Measurements from ENCODE around the gene ZFP62. TPM values are rescaled to one million over a fixed set of nuclear protein-coding genes. Genes with fewer than 3 reads are reported as not detected.
A peak's percentile ranks its signal among the peaks of the same experiment; 100 is the strongest.

The ZFP62 gene
- total RNA-seq, 6 donors from 2014 or later = 19.6 to 41.2 (median 26.1) TPM

DNA sequence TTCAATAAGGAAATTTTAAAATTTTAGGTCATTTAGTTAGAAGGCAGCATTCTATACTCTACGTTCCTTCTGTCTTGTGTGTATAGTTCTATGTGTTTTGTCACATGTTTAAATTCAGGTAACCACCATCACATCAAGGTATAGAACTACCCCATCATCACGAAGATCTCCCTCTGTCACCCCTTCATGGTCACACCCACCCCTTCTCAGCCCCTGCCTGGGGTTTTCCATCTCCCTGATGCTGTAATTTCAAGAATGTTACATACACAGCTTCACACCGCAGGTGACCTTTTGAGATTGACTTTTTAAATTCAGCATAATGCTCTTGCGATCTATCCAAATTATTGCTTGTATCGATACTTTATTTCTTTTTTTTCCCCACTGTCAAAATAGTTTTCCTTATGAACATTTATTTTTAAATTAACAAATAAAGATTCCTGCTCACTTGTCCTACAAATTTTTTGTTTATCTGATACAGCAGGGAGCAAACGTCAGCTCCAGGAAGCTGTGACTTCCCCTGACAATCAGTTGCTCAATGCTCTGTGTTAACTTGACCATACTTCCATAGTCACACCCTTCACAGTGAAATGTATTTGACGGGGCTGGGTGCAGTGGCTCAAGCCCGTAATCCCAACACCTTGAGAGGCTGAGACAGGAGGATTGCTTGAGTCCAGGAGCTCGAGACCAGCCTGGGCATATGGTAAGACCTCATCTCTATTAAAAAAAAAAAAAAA is 48.1 kb upstream of the ZFP62 start:
- Histone ChIP-seq H3K4me1 (peaks cover 14 to 29% (median 16%) of the 10 kb centered on the region in 4 donors), H3K36me3 (no peaks in the 10 kb centered on the region), H3K27ac (peak overlapping the region; percentile 71 to 86 (median 76)), H3K9me3 (no peaks in the 10 kb centered on the region), H3K27me3 (no peaks in the 10 kb centered on the region), H3K4me3 (peak overlapping the region in 1 of 4 donors; percentile 22)
- 48% methylated on average over 9 of the region's 9 CpGs for WGBS, 2 donors
- peak; percentile 68 to 73 for TF ChIP-seq POLR2AphosphoS5 (IDR thresholded peaks at IDR 0.05)
- TF ChIP-seq POLR2A (IDR thresholded peaks at IDR 0.05) = peak in 1 of 4 donors; percentile 16
- TF ChIP-seq, protein P1, sequence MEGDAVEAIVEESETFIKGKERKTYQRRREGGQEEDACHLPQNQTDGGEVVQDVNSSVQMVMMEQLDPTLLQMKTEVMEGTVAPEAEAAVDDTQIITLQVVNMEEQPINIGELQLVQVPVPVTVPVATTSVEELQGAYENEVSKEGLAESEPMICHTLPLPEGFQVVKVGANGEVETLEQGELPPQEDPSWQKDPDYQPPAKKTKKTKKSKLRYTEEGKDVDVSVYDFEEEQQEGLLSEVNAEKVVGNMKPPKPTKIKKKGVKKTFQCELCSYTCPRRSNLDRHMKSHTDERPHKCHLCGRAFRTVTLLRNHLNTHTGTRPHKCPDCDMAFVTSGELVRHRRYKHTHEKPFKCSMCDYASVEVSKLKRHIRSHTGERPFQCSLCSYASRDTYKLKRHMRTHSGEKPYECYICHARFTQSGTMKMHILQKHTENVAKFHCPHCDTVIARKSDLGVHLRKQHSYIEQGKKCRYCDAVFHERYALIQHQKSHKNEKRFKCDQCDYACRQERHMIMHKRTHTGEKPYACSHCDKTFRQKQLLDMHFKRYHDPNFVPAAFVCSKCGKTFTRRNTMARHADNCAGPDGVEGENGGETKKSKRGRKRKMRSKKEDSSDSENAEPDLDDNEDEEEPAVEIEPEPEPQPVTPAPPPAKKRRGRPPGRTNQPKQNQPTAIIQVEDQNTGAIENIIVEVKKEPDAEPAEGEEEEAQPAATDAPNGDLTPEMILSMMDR (IDR thresholded peaks at IDR 0.05) = no peak
- TF ChIP-seq EP300 (IDR thresholded peaks at IDR 0.05) = peak in 3 of 4 donors; percentile 13 to 67 (median 61)
- ATAC-seq (ENCODE audit: low FRiP score in 2 of 2) (peak in 1 of 2 donors; percentile 61), DNase-seq (peak in 1 of 2 donors; percentile 53)

DNA sequence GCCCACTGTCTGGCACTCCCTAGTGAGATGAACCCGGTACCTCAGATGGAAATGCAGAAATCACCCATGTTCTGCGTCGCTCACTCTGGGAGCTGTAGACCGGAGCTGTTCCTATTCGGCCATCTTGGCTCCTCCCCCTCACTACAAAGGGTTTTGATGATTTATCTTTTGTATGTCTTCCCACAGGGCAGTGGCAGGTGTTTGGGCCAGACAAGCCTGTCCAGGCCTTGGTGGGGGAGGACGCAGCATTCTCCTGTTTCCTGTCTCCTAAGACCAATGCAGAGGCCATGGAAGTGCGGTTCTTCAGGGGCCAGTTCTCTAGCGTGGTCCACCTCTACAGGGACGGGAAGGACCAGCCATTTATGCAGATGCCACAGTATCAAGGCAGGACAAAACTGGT is 47.3 kb upstream of the ZFP62 start:
- Histone ChIP-seq H3K9me3 (no peaks in the 10 kb centered on the region), H3K36me3 (no peaks in the 10 kb centered on the region), H3K27ac (peak overlapping the region; percentile 12 to 86 (median 76)), H3K4me1 (peaks cover 14 to 29% (median 16%) of the 10 kb centered on the region in 4 donors), H3K27me3 (no peaks in the 10 kb centered on the region), H3K4me3 (no peak overlapping the region)
- WGBS, 2 donors = 90 to 93% methylated on average over 7 to 9 of the region's 9 CpGs
- TF ChIP-seq POLR2AphosphoS5 (IDR thresholded peaks at IDR 0.05) (no peak), EP300 (IDR thresholded peaks at IDR 0.05) (no peak), POLR2A (IDR thresholded peaks at IDR 0.05) (no peak)
- TF ChIP-seq, protein P1 (IDR thresholded peaks at IDR 0.05) = no peak
- DNase-seq (no peak), ATAC-seq (ENCODE audit: low FRiP score in 2 of 2) (no peak)

DNA sequence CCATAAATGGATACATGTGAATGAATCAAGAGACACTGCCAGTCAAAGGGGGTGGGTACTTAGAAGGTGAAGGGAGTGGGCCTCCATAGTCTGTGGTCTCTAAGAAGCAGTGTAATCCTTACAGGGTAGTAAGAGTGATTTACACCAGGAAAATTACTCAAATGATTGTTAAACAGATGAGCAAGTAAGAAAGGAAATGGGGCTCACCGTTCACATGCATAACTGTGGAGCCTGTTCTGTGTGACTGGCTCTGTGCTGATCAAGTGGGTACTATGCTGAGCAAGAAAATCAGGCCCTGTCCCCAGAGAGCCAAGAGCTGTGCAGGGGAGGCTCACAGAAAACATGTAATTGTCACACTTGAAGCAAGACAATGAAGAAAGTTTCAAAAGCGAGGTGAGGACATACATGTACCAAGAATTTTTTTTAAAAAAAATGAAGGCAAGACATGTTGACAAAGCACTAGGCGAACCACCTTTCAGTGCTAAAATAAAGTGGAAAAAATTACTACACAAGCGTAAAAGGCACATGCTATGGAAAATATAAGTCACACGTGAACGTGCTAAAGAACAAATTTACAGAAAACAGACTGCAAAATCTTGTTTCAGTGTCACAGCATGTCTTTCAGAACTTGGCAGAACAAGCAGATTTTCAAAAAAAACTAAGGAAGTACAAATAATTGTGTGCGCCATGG is 40.4 kb upstream of the ZFP62 start:
- no peak overlapping the region for H3K4me3 ChIP-seq
- TF ChIP-seq, protein P1 (IDR thresholded peaks at IDR 0.05) = no peak
- TF ChIP-seq POLR2AphosphoS5 (IDR thresholded peaks at IDR 0.05) (no peak), POLR2A (IDR thresholded peaks at IDR 0.05) (no peak), EP300 (IDR thresholded peaks at IDR 0.05) (no peak)
- DNase-seq (no peak), ATAC-seq (ENCODE audit: low FRiP score in 2 of 2) (no peak)
- H3K4me1 ChIP-seq = peaks cover 0 to 12% (median 2%) of the 10 kb centered on the region in 4 donors
- no peaks in the 10 kb centered on the region for H3K36me3 ChIP-seq
- 78 to 85% methylated on average over 7 of the region's 7 CpGs for WGBS, 2 donors
- H3K27me3 ChIP-seq = no peaks in the 10 kb centered on the region
- H3K9me3 ChIP-seq = no peaks in the 10 kb centered on the region
- H3K27ac ChIP-seq = no peak overlapping the region

DNA sequence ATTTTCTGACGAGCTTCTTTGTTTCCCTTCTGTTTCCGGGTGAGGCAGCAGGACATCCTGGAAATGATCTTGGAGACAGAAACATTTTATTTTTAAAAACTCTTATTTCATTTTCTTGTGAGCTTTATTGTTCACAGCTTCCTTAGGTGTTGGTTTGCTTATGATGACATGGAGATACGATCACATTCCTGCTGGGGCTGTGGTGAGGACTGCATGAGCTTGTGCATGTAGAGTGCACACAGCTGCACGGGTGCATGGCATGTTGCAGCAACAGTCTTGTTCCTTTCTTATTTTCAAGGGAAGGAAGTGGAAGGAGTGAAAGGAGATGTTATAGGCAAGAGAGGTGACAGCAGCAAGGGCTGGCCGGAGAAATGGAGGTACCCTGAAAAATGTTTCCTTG is 39.1 kb upstream of the ZFP62 start:
- H3K4me1 ChIP-seq = peaks cover 0 to 12% (median 2%) of the 10 kb centered on the region in 4 donors
- ATAC-seq (ENCODE audit: low FRiP score in 2 of 2) (peak in 1 of 2 donors; percentile 34), DNase-seq (no peak)
- H3K36me3 ChIP-seq = no peaks in the 10 kb centered on the region
- H3K9me3 ChIP-seq = no peaks in the 10 kb centered on the region
- H3K27me3 ChIP-seq = no peaks in the 10 kb centered on the region
- peak overlapping the region; percentile 30 to 82 (median 51) for H3K27ac ChIP-seq
- no peak overlapping the region for H3K4me3 ChIP-seq
- 53 to 61% methylated on average over 5 of the region's 5 CpGs for WGBS, 2 donors
- TF ChIP-seq POLR2AphosphoS5 (IDR thresholded peaks at IDR 0.05) (no peak), POLR2A (IDR thresholded peaks at IDR 0.05) (no peak), EP300 (IDR thresholded peaks at IDR 0.05) (no peak)
- TF ChIP-seq, protein P1 (IDR thresholded peaks at IDR 0.05) = no peak
